GM13976 (cell line): ENCODE data around the gene C1QTNF5.

Source experiments
- DNase-seq: peaks from one replicate; pipeline ENCODE4 v3.0.0; 2012; ENCODE audit warnings: low spot score
- in situ Hi-C: fragments of 300-500 bp; cut with MboI; formaldehyde crosslinking; loops from one replicate; pipeline ENCODE4 v1.12.0; 2022; ENCODE audit warnings: low sequenced_read_pairs, mixed read lengths, inconsistent platforms; ENCODE audit not compliant: unreplicated experiment
- TF ChIP-seq, protein P1 (sequence below): IDR thresholded peaks from 2 replicates; pipeline ENCODE4 v1.5.1; 2012; ENCODE audit warnings: borderline replicate concordance, mild to moderate bottlenecking; ENCODE audit not compliant: insufficient read depth; ENCODE audit errors: extremely low read depth, missing control alignments, control extremely low read depth

C1QTNF5 gene

DNA sequence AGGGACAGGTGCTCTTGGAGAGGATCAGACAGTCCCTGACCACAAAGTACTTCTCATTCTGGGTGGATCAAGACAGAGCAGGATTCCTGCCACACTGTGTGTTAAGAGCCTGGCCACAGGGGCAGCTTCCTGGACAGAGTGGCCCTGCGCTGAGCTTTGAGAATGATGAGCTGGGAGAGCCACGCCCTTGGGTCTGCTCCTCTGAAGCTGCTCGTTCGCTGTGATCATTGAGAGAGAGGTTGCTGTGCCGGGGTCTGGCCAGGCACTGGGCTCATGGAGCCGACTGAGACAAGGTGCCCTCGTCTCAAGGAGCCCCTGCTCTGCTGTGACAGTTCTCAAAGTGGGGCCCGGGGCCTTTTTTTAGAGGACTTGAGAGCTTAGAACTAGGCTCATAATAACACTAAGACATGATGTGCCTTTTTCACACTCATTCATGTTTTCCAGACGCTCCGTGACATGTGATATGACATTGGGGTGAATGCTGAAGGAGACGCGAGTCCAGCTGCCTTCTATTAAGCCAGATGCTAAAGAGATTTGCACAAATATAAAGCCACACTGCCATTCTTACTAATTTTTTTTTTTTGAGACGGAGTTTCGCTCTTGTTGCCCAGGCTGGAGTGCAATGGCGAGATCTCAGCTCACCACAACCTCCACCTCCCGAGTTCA, 7.4 kb upstream of the C1QTNF5 start:
- DNase-seq, result no peak
- in situ Hi-C loops, result no loop called here
- TF ChIP-seq, protein P1, sequence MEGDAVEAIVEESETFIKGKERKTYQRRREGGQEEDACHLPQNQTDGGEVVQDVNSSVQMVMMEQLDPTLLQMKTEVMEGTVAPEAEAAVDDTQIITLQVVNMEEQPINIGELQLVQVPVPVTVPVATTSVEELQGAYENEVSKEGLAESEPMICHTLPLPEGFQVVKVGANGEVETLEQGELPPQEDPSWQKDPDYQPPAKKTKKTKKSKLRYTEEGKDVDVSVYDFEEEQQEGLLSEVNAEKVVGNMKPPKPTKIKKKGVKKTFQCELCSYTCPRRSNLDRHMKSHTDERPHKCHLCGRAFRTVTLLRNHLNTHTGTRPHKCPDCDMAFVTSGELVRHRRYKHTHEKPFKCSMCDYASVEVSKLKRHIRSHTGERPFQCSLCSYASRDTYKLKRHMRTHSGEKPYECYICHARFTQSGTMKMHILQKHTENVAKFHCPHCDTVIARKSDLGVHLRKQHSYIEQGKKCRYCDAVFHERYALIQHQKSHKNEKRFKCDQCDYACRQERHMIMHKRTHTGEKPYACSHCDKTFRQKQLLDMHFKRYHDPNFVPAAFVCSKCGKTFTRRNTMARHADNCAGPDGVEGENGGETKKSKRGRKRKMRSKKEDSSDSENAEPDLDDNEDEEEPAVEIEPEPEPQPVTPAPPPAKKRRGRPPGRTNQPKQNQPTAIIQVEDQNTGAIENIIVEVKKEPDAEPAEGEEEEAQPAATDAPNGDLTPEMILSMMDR, result no peak

DNA sequence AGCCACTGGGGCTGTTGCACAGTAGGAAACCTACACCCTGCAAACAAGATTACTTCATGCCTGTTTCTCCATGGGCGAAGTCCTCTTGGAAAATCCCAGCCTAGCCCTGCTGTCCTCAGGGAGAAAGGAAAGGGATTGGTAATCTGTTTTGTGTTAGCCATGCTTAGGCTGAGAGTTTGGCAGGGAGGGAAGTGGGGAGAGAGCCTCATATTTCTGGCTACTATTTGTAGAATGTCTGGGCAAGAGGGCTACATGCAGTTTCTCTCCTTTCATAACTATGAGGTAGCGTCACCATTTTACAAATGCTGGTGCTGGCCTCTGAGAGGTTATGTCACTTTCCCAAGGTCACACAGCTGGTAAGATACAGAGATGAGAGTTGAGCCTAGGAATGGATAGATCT, 6.6 kb upstream of the C1QTNF5 start:
- TF ChIP-seq, protein P1, result no peak
- in situ Hi-C loops, result no loop called here
- DNase-seq, result no peak

DNA sequence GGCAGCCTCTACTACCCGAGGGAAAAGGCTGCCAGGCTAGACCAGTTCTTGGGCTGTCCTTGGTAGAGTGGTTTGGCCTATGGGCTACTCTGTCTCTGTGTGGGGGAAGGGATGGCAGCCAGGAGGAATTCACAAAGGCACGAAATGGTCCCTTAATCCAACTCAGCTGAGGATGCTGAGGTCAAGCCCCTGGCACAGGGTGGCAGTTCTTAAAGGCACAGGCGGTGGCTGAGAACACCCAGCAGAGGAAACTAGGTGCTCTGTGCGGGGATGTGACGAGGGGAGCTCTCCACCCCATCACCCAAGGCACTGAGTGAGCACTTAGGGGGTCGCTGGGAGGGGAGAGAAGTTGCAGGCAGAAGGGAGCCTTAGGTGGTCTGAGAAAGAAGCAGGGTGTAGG, 5.9 kb upstream of the C1QTNF5 start, which contains the start of gene MFRP:
Gene MFRP, minus strand, starts transcription at position 101 of the 400 bp plus-strand sequence. CDS start 192 bp downstream, outside the sequence.
- DNase-seq, result no peak
- TF ChIP-seq, protein P1, result no peak
- in situ Hi-C loops, result no loop called here

DNA sequence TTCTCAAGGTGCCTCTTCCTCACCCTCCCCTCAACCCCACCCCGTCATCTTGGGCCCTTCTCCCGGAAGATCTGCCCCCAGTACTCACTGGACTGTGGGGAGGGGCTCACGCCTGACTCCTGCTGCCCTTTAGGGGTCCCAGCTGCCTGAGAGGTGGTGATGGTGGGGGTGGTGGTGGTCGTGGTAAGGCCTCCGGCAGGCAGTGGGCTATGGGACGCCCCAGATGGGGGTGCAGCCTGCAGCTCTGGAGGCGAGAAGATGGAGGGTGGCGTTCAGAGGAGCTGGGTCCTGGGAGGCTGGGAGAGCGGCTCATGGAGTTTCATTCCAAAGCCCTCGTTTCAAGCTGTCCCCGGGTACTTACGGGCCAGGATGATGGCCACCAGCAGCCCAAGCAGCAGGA, 5.0 kb upstream of the C1QTNF5 start:
- in situ Hi-C loops, result no loop called here
- TF ChIP-seq, protein P1, result no peak

DNA sequence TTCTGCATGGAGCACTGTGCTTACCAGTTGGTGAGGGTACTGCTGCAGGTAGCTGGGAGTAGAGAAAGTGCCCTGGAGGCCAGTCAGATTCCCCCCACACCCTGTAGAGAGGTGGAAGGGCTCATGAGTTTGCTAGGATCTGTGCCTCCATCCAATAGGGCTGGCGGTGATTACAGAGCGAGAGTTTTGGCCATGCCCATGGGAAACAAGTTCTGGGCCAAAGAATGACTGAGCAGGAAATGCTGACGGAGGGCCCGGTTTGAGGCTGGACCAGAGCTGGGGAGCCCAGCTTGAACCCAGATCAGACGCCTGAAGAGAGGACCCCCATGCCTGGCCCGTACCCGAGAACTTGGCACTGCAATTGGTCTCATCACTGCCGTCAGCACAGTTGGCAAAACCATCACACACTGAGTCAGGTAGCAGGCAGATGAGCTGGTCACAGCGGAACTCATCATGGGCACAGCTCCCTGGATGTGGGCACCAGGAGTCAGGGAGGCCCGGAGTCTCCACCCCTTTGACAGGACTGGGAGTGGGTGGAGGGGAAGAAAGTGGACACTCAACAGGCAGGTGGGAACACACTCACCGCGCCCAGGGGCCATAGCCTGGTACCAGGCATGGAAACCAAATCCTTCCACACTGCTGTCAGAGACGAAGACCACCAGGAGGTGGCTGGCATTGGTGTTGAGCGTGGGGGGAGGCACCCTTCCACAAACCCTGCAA, 3.8 kb upstream of the C1QTNF5 start:
- TF ChIP-seq, protein P1, result no peak
- in situ Hi-C loops, result no loop called here
- DNase-seq, result no peak

More for the DNA sequence above, 5.0 kb upstream of the C1QTNF5 start:
- DNase-seq, result no peak

DNA sequence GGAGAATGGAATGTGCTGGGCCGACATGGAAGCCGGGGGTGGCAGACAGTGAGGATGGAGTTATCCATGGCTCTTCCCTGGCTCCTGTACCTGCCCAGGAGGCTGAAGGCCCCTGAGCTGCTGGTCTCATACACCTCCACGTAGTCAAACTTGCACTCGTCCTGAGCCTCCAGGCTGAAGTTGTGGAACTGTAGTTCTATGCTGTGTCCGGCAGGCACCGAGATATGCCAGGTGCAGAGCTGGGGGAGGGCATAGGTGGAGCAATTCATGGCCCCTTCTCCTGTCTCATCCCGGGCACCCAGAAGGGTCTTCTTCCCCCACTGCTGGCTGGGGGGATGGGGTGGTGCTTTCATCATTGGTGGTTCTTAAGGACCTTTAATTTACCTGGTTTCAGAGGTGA, 3.0 kb upstream of the C1QTNF5 start:
- in situ Hi-C loops, result no loop called here
- no peak for DNase-seq
- TF ChIP-seq, protein P1, result no peak
